NCI-H2196 (cell line): ENCODE measurements around the gene USP50.
"Not testable (repeated sequence)": the region's sequence is repeated elsewhere in the genome, so short reads cannot be mapped to it uniquely, and the experiment has no call there.

Source experiments
- DNase-seq: peaks from one replicate; lab custom pipeline; 2025; ENCODE audit not compliant: unreplicated experiment; lab: John Stamatoyannopoulos, UW

The USP50 gene

DNA sequence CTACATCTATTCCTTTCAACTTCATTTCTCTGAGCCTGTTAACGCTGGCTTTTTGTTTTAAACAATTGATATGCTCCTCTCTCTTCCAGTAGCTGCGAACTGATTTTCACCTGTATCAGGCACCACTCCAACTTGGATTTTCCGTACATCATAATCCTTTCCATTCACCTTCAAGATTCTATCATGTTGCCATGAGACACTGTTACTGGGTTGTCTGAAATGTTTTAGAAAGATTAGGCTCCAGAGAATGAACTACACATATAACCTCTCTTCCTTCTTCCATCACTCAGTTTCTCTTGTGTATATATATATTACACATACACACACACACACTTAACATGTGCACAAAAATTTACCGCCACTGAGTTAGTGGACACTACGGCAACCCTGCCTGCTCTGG lies at the start of gene USP50:
Gene USP50 (minus strand): TSS at position 101 of the 400 bp plus-strand sequence. CDS start 141 bp downstream, outside the sequence.
- DNase-seq: no peak

DNA sequence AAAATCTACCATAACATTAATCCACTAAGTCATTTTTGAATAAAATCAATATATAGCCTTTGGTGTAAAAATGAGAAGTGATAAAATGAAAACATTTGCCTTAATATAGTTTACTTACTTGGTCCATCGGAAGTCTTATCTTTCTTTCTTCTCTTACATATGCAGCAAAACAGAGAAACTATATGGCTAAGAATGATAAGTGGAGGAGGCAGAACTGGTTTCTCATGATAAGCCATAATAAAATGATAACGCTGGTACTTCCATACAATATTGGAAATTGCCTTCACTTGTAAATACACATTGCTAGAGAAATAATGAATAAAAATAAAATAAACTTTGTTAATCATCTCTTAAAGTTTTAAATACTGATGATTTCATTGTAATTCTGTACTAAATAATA lies 47.8 kb upstream of the USP50 start:
- no peak for DNase-seq

DNA sequence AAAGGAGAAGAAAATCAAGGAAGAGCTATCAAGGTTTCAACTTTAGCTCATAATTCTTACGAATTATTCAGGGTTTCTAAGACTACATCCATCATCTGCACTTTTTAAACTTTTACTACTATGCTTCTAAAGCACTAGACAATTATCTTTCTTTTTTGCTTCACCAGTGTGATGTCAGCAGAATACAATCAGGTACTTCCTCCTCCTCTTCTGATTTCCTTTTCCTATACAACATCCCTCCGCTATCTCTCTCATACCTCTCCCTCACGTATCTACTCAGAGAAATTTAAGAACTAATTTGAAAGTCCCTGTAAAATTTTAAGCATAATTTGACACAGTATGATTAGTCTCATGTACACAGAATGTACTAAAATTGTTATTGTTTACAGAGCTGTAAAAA lies 47.3 kb upstream of the USP50 start:
- no peak for DNase-seq

DNA sequence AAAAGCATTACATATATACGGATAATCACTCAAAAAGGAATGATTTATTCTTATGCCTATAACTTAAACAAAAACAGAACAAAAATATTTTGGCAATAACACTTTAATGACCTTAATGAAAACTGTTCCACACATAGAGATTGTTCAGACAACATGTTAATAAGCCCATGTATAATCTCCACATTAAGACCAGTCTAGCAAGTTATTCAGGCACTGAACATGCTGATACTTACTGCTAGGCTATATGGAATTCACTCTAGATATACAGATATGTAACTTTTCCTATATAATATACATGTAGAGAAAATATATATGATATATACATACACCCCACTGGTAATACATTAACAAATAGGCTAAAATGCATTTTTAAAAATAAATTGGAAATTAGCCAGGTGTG lies 43.8 kb upstream of the USP50 start:
- no peak for DNase-seq

DNA sequence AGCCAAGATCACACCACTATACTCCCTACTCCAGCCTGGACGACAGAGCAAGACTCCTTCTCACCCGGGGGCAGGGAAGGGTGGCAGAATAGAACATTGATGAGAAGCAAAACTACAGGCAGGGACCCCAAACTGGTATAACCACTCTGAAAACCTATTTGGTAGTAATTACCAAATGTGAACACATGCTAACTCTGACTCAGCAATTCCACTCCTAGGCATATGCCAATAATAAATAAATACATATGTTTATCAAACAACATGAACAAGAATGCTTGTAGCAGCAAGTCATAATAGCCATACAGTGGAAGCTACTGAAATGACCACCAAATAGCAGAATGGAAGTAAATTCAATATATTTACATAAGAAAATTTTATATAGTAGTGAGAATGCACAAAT lies 31.0 kb upstream of the USP50 start:
- DNase-seq: no peak

DNA sequence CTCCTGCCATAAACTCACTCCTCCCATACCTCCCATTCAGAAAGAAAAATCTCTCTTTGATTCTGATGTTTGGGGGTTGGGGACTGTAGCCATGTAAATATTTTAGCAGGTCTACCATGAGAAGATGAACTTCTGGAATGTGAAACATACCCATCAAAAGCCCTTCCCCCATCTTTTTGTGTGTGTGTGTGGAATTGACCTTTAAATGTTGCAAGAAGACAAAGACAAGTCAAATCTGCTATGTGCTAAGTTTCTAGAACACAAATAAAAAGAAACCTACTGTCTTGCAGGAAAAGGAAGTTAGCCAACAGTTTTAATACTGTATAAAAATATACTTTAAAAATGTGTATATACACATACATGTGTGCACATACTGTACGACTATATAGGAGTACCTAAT lies 29.7 kb upstream of the USP50 start:
- no peak for DNase-seq

DNA sequence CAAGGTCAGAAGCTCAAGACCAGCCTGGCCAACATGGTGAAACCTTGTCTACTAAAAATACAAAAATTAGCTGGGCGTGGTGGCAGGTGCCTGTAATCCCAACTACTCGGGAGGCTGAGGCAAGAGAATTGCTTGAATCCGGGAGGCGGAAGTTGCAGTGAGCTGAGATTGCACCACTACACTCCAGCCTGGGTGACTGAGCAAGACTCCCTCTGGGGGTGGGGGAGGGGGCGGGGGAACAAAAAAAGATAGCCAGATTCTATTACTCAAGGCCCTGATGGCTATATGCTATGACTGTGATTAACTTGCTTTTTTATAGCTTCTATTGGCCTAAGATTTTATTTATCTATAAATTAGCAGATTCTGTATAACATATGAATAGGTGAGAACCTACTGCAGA lies 27.4 kb upstream of the USP50 start:
- not testable (repeated sequence) for DNase-seq

DNA sequence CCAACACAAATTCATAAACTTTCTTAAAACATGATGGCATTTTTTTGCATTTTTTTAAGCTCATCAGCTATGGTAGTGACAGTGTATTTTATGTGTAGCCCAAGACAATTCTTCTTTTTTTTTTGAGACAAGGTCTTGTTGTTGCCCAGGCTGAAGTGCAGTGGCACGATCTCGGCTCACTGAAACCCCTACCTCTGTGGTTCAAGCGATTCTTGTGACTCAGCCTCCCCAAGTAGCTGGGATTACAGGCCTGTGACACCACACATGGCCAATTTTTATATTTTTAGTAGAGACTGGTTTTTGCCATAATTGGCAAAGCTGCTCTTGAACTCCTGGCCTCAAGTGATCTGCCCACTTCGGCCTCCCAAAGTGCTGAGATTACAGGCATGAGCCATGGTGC lies 17.3 kb upstream of the USP50 start:
- DNase-seq: no peak

DNA sequence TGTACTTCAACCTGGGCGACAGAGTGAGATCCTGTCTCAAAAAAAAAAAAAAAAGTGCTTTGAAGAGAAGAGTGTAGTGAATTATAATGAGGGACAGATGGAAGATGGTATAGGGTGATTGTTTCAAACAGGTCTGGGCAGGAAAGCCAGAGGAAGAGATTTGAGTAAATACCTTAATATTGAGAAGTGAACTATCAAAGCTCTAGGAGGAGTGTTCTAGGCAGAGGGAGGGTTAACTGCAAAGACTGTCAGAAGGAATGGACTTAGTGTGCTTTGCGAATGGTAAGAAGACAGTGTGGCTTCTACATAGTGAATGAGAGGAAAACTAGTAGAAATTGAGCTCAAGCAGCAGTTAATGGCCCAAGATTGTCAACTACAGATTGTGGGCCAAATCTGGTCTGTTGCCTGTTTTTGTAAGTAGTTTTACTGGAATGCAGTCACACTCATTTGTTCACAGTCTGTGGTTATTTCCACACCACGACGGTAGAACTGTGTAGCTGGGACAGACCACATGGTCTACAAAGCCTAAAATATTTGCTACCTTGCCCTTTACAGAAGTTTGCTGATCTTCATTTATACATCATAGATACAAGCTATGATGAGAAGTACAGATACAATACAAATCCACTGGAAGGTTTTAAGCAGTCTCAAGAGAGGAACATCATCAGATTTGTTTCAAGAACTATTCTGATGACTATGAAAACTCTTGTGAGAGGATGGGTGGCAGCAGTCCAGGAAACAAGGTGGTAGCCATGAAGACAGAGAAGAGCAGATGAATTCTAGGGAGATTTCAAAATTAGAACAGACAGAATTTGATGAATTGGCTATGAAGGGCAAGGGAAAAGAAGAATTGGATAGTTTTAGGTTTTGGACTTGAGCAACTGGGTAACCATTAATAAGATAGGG lies 16.5 kb upstream of the USP50 start:
- no peak for DNase-seq

DNA sequence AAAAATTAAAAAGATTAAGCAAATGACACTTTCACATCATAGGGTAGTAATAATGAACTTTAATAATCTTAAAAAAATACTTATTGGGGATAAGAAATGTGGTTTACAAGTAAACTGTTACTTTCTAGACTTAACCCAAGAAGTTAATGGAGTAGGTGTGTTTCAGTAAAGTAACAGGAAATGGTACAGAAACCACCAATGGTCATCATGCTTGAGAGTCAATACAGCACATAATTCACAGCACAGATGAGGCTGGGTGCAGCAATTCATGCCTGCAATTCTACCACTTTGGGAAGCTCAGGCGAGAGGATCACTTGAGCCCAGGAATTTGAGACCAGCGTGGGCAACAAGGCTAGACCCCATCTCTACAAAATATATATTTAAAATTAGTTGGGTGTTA lies 11.5 kb upstream of the USP50 start:
- DNase-seq: no peak

DNA sequence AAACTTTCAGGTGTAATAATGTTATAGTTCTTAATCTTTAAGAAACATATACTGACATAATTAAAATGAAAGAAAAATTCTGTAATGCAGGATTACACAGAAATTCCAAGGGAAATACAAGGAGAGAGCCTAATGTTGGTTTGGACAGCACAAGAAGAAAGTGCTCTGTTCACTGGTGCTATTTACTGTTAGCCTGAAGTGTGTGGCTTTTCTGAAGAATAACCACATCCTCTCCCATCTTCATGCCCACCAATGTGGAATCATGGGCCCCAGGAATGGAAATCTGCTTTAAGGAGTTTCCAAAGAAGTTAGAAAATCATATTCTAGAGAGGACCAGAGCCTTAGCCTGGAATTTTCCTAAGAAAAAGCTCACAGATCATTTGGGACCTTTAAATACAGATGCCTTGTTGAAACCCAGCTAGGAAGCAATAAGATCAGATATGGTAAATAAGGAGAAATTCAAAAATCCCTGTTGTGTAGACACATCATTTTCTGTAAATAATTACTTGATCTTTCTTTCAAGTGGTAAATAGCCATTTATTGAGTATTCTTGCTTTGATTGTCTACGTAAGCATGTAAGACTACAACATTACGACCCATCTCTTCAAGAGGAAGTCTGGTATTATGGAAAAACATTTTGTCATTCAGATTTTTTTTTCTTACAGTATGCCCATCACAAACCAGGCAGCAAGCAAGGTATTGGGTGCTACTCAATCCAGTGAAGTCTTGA lies 10.3 kb upstream of the USP50 start:
- no peak for DNase-seq

DNA sequence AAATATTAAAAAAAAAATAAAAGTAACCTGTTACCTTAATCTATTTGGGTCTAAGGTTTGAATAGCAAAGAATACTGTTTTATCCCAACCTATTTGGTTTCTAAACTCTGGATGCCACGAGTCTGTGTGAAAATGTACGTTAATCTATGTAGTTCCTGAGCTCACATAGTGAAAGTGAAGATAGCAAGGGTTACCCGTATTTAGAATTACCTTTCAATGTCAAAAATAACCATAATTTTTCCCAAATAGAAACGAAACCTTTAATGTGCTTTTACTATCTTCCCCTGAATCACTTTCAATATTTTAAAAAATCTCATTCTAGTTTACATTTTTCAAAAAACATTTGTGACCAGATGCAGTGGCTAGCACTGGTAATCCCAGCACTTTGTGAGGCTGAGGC lies 5.8 kb upstream of the USP50 start:
- DNase-seq: no peak

DNA sequence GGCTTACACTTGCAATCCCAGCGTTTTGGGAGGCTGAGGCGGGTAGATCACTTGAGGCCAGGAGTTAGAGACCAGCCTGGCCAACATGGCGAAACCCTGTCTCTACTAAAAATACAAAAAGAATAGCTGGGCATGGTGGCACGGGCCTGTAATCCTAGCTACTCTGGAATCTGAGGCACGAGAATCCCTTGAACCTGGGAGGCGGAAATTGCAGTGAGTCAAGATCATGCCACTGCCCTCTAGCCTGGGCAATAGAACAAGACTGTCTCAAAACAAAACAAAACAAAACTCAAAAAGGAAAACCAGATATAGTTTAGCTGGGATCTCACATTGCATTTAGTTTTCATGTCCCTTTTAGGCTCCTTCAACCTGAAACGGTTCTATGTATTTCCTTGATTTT lies 2.9 kb upstream of the USP50 start:
- no peak for DNase-seq

DNA sequence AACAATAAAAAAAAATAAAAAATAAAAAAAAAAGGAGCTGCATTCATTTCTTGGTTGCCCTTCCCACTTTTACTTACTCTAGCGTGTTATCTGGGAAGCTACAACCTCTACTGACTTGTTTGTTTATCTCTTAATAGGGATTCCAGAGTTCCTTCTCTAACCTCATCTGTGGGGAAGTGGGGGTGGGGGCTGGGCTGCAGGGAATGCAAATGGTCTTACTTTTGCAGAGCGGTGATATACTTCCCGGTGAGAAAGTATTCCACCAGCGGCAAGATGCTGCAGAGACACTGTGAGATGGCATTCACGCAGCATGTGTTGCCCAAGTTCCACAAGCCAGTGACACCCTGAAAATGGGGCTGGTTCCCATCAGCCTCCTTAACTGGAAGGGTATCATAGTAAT lies 2.1 kb downstream of the USP50 start:
- no peak for DNase-seq

DNA sequence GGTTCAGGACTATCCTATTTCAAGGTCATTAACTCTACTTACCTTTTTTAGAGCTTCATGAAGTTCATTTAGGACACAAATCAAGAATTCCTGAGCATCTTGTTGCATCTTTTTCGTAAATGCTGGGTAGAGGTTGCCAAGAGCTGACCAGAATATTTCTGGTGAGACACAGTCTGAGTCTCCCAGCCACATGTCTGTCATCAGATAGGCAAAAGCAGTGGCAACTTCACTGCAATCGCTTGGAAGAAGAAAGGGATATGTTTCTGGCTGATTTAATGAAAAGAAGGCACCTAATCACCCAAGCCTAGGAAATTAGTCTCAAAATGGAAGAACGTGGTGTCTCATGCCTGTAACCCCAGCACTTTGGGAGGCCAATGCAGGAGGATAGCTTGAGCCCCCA lies 2.9 kb downstream of the USP50 start:
- DNase-seq: no peak

DNA sequence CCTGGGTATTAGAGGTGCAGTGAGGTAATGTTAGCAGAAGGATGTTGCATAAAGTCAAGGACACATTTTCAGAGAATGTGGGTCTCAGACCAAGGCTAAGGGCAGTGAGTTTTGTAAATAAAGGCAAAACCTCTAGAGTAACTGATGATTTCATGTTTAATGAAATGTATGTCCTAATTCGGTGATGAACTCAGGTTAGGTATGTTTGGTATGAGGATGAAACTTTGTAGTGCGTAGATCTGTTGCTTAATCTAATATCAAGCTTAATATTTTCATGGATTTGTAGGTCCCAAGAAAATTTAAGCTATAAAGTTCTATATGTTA lies 3.6 kb downstream of the USP50 start:
- no peak for DNase-seq

DNA sequence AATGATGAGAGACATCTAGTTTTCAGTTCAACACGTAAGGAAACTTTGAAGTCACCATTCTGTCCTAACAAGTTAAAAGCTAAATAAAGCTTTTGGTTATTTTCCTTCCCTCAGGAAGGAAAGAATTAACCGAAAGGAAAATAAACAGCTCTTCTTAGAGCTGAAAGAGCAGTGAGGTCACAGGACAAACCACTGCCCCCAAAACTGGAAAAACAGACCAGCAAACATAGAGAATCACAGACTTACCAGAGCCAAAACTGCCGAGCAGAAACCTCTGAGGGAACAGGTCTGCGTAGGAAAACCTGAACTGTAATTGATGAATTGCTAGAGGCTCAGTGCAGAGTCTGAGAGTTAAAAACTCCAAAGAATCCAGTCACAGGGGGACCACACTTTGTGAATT lies 14.7 kb downstream of the USP50 start:
- DNase-seq: no peak

DNA sequence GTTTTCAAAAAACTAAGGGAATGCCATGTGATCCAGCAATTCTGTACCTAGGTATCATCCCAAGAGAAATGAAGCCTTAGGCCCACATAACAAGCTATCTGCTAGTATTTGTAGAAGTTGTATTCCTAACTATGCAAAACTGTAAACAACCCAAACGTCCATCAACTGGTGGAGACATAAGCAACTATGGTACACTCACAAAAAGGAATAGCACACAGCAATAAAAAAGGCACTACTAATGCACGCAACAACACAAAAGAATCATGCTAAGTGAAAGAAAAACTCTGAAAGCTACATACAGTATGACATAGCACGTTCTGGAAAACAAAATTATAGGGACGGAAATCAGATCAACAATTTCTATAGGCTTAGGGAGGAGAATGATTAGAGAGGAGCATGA lies 15.3 kb downstream of the USP50 start:
- no peak for DNase-seq

DNA sequence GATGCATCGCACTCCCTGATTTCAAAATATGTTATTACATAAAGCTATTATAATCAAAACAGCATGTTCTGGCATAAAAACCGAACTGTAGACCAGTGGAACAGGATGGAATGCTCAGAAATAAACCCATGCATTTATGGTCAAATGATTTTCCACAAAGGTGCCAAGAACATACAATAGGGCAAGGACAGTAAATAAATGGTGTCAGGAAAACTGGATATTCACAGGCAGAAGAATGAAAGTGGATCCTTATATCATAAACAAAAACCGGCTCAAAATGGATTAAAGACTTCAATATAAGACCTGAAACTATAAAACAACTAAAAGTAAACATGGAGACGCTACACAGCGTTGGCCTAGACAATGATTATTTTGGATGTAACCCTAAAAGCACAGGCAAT lies 22.6 kb downstream of the USP50 start:
- no peak for DNase-seq

DNA sequence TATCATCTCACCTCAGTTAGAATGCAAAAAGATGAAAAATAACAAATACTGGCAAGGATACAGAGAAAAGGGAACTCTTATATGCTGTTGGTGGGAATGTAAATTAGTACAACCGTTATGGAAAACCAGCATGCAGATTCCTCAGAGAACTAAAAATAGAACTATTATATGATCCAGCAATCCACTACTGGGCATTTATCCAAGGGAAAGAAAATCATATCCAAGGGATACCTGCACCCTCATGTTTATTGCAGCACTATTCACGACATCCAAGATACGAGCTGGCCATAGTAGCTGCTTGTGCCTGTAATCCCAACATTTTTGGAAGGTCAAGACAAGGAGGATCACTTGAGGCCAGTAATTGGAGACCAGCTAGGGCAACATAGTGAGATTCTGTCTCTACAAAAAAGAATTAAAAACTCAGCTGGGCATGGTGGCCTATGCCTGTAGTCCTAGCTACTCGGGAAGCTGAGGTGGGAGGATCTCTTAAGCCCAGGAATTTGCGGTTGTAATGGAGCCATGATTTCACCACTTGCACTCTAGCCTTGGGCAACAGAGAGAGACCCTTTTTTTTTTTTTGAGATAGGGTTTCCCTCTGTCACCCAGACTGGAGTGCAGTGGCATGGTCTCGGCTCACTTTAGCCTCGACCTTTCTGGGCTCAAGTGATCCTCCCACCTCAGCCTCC lies 26.6 kb downstream of the USP50 start:
- no peak for DNase-seq

DNA sequence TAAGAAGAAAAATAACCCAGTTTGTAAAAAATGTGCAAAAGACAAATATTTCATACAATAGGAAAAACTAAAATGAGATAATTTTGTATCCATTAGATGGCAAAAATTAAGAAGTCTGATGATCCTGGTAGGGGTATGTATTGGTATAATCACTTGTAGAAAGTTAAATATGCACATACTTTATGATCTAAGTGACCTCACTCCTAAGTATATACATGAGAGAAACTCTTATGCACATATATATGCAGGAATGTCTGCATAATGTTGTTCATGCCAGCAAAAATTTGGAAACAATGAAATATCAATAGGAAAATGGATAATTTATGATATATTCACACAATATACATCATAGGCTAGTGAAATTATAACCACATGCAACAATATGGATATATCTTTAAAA lies 33.5 kb downstream of the USP50 start:
- no peak for DNase-seq

DNA sequence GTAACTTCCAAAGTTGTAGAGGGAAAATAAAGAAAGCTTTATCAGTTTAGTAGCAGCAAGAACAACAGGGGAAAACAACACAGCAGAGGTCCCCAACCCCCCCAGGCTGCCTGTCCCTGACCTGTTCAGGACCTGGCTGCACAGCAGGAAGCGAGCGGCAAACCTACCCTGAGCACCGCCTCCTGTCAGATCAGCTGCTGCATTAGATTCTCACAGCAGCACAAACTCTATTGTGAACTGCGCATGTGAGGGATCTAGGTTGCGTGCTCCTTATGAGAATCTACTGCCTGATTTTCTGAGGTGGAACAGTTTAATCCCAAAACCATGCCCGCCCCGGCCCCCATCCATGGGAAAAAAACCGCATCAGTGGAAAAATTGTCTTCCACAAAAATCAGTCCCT lies 40.3 kb downstream of the USP50 start:
- DNase-seq: no peak
